GM12878 (cell line): ENCODE measurements around the gene KCNK7. TPM values are rescaled to one million over a fixed set of nuclear protein-coding genes. Genes with fewer than 3 reads are reported as not detected.

Source experiments
- ASH2L ChIP-seq: fragments of 300-600, 200-600 bp; sonication (generic); IDR thresholded peaks from 2 replicates; pipeline ENCODE4 v1.6.1; 2017; ENCODE audit warnings: low read depth, mild to moderate bottlenecking, borderline replicate concordance
- GATAD2B ChIP-seq: fragments of 450-650 bp; conservative IDR thresholded peaks from 2 replicates; pipeline ENCODE4 v1.6.1; 2017; ENCODE audit warnings: low read depth, mild to moderate bottlenecking, moderate library complexity
- HCFC1 ChIP-seq: fragments of 150-350 bp; IDR thresholded peaks from 2 replicates; pipeline ENCODE4 v1.6.1; 2014; ENCODE audit warnings: low read length
- RAD21 ChIP-seq: IDR thresholded peaks from 2 replicates; pipeline ENCODE4 v1.6.1; 2011; ENCODE audit warnings: mild to moderate bottlenecking, low read depth, low read length, moderate library complexity; ENCODE audit not compliant: insufficient read depth
- RFX5 ChIP-seq: IDR thresholded peaks from 2 replicates; pipeline ENCODE4 v1.6.1; 2011; ENCODE audit warnings: low read depth, low read length, improper control_type of control experiment
- SMAD5 ChIP-seq: IDR thresholded peaks from 2 replicates; pipeline ENCODE4 v1.6.1; 2016; ENCODE audit warnings: antibody characterized with exemption, low read depth
- SRF ChIP-seq, 2 experiments: IDR thresholded peaks; 2 replicates each; pipeline ENCODE4 v1.6.1; 2011; ENCODE audit warnings: low read depth in 2 of 2, low read length in 2 of 2, mild to moderate bottlenecking in 1 of 2, moderate library complexity in 1 of 2
- TAF1 ChIP-seq: IDR thresholded peaks from 2 replicates; pipeline ENCODE4 v1.6.1; 2011; ENCODE audit warnings: mild to moderate bottlenecking, low read depth, low read length, borderline replicate concordance
- TCF7 ChIP-seq: IDR thresholded peaks from 2 replicates; pipeline ENCODE4 v1.6.1; 2014; ENCODE audit warnings: antibody characterized with exemption, borderline replicate concordance
- ZNF24 ChIP-seq: fragments of 450-650 bp; IDR thresholded peaks from 2 replicates; pipeline ENCODE4 v1.6.1; 2017; ENCODE audit warnings: antibody characterized with exemption, mild to moderate bottlenecking
- polyA plus RNA-seq, 11 experiments: library from polyadenylated mRNA; depleted of rRNA in 4 of 11; unstranded in 6 of 11; stranded (reverse) in 5 of 11; fragments of >200 nt; fragmentation: Nextera tagmentation in 4 of 11; fragmentation: Illumina TruSeq in 1 of 11; extraction: Ambion mirVana in 4 of 11; extraction: Trizol in 1 of 11; gene quantifications; 1 replicate in 1 of 11; 2 replicates in 10 of 11; pipeline versions ENCODE4 v1.2.1 to v1.2.3, GENCODE V29; 2011 to 2016; ENCODE audit warnings: inconsistent platforms in 2 of 11, missing spikeins in 2 of 11, low read depth in 1 of 11
- total RNA-seq, 4 experiments: library from RNA; depleted of rRNA in 3 of 4; stranded (reverse); fragments of >200 nt in 3 of 4; fragmentation: Illumina TruSeq in 1 of 4; extraction: Trizol in 1 of 4; gene quantifications; 2 replicates each; pipeline versions ENCODE4 v1.2.1 to v1.2.3, GENCODE V29; 2013 to 2021
- TF ChIP-seq, protein P1 (sequence below): IDR thresholded peaks from 2 replicates; pipeline ENCODE4 v1.6.1; 2012; ENCODE audit warnings: improper control_type of control experiment, low read depth, low read length; ENCODE audit not compliant: insufficient replicate concordance
- TF ChIP-seq, protein P2 (sequence below): fragments of 450-650 bp; IDR thresholded peaks from 2 replicates; pipeline ENCODE4 v1.6.1; 2017; ENCODE audit warnings: mild to moderate bottlenecking, moderate library complexity
- TF ChIP-seq, protein P3 (sequence below): fragments of 450-650 bp; IDR thresholded peaks from 2 replicates; pipeline ENCODE4 v1.6.1; 2016; ENCODE audit warnings: mild to moderate bottlenecking
- TF ChIP-seq, protein P4 (sequence below): IDR thresholded peaks from 2 replicates; pipeline ENCODE4 v1.6.1; 2011; ENCODE audit warnings: low read depth, mild to moderate bottlenecking, low read length, moderate library complexity, borderline replicate concordance; ENCODE audit errors: extremely low read depth

Gene KCNK7
- total and polyA plus RNA-seq, 10 of the 15 experiments (the other 5 are each of a cell fraction or from before 2014, with no cell fraction given): 0.11 to 0.54 (median 0.23) TPM; not detected in 7

DNA sequence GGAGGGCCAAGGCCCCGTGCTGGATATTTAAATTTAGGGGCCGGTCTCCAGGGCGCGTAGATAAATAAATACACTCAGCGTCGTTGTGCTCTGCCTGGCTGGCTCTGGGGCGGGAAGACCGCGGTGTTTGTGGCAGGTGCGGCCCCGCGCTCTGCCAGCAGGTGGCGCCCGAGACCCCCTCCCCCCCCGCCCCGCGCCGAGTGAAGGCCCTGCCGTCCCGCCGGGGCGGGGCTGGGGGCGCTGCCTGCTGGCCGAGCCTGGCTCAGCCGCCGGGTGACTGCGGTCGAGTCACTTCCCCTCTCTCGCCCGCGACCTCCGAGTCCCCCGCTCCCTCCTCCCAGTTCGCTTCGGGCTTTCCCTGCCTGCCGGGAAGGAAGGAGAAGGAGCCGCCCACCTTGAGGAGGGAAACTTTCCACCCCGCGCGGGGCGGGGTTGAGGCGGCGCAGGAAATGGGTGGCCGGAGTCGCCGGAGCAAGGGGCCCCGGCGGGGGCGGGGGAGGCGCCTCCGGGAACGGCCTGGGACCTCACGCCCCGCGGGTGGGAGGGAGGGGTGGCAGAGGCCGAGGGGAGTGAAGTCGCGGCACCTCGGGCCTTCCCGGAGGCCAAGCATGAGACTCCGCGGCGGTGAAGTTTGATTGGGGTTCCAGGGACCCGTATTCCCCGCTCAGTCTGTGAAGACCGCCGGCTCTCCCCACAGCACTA is 21.3 kb downstream of the KCNK7 start (continued):
- no peak for TF ChIP-seq TCF7
- TF ChIP-seq, protein P1, sequence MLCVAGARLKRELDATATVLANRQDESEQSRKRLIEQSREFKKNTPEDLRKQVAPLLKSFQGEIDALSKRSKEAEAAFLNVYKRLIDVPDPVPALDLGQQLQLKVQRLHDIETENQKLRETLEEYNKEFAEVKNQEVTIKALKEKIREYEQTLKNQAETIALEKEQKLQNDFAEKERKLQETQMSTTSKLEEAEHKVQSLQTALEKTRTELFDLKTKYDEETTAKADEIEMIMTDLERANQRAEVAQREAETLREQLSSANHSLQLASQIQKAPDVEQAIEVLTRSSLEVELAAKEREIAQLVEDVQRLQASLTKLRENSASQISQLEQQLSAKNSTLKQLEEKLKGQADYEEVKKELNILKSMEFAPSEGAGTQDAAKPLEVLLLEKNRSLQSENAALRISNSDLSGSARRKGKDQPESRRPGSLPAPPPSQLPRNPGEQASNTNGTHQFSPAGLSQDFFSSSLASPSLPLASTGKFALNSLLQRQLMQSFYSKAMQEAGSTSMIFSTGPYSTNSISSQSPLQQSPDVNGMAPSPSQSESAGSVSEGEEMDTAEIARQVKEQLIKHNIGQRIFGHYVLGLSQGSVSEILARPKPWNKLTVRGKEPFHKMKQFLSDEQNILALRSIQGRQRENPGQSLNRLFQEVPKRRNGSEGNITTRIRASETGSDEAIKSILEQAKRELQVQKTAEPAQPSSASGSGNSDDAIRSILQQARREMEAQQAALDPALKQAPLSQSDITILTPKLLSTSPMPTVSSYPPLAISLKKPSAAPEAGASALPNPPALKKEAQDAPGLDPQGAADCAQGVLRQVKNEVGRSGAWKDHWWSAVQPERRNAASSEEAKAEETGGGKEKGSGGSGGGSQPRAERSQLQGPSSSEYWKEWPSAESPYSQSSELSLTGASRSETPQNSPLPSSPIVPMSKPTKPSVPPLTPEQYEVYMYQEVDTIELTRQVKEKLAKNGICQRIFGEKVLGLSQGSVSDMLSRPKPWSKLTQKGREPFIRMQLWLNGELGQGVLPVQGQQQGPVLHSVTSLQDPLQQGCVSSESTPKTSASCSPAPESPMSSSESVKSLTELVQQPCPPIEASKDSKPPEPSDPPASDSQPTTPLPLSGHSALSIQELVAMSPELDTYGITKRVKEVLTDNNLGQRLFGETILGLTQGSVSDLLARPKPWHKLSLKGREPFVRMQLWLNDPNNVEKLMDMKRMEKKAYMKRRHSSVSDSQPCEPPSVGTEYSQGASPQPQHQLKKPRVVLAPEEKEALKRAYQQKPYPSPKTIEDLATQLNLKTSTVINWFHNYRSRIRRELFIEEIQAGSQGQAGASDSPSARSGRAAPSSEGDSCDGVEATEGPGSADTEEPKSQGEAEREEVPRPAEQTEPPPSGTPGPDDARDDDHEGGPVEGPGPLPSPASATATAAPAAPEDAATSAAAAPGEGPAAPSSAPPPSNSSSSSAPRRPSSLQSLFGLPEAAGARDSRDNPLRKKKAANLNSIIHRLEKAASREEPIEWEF: no peak
- TF ChIP-seq RFX5: no peak
- TF ChIP-seq, protein P2, sequence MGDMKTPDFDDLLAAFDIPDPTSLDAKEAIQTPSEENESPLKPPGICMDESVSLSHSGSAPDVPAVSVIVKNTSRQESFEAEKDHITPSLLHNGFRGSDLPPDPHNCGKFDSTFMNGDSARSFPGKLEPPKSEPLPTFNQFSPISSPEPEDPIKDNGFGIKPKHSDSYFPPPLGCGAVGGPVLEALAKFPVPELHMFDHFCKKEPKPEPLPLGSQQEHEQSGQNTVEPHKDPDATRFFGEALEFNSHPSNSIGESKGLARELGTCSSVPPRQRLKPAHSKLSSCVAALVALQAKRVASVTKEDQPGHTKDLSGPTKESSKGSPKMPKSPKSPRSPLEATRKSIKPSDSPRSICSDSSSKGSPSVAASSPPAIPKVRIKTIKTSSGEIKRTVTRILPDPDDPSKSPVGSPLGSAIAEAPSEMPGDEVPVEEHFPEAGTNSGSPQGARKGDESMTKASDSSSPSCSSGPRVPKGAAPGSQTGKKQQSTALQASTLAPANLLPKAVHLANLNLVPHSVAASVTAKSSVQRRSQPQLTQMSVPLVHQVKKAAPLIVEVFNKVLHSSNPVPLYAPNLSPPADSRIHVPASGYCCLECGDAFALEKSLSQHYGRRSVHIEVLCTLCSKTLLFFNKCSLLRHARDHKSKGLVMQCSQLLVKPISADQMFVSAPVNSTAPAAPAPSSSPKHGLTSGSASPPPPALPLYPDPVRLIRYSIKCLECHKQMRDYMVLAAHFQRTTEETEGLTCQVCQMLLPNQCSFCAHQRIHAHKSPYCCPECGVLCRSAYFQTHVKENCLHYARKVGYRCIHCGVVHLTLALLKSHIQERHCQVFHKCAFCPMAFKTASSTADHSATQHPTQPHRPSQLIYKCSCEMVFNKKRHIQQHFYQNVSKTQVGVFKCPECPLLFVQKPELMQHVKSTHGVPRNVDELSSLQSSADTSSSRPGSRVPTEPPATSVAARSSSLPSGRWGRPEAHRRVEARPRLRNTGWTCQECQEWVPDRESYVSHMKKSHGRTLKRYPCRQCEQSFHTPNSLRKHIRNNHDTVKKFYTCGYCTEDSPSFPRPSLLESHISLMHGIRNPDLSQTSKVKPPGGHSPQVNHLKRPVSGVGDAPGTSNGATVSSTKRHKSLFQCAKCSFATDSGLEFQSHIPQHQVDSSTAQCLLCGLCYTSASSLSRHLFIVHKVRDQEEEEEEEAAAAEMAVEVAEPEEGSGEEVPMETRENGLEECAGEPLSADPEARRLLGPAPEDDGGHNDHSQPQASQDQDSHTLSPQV: peak; percentile 80; the same call in 1 of the 2 replicates
- TF ChIP-seq, protein P3, sequence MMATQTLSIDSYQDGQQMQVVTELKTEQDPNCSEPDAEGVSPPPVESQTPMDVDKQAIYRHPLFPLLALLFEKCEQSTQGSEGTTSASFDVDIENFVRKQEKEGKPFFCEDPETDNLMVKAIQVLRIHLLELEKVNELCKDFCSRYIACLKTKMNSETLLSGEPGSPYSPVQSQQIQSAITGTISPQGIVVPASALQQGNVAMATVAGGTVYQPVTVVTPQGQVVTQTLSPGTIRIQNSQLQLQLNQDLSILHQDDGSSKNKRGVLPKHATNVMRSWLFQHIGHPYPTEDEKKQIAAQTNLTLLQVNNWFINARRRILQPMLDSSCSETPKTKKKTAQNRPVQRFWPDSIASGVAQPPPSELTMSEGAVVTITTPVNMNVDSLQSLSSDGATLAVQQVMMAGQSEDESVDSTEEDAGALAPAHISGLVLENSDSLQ: no peak
- TF ChIP-seq SMAD5: no peak
- TF ChIP-seq GATAD2B: peak; percentile 95
- no peak for TF ChIP-seq SRF (IDR thresholded peaks at IDR 0.05; ENCODE audit: low read depth in 2 of 2, low read length in 2 of 2)
- TF ChIP-seq ZNF24: peak; percentile 75; the same call in 1 of the 2 replicates
- TF ChIP-seq ASH2L: no peak
- TF ChIP-seq TAF1: 0 out of 2 replicates have a peak, but pooled peaks have one; percentile 17
- peak; percentile 54; the same call in 1 of the 2 replicates for TF ChIP-seq RAD21
- TF ChIP-seq, protein P4, sequence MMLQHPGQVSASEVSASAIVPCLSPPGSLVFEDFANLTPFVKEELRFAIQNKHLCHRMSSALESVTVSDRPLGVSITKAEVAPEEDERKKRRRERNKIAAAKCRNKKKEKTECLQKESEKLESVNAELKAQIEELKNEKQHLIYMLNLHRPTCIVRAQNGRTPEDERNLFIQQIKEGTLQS: no peak
- TF ChIP-seq HCFC1: no peak
